GM18861 (cell line): ENCODE data around the gene OR10G7.
"Not testable (repeated sequence)": the region's sequence is repeated elsewhere in the genome, so short reads cannot be mapped to it uniquely, and the experiment has no call there.

Source experiments
- ATAC-seq: cut with Tn5 transposase; IDR thresholded peaks from one replicate; pipeline ENCODE4 v1.9.1; 2021; ENCODE audit not compliant: unreplicated experiment

OR10G7 gene

GRCh38 chr11:124043420-124043819 lies 2.3 kb upstream of the OR10G7 start:
- no peak for ATAC-seq

- no peak for ATAC-seq
Measured at GRCh38 chr11:124039557-124039956, 1.6 kb downstream of the OR10G7 start.

GRCh38 chr11:124036666-124037065 lies 4.5 kb downstream of the OR10G7 start:
- ATAC-seq = no peak

GRCh38 chr11:124026498-124026897 lies 14.6 kb downstream of the OR10G7 start, which contains the start of gene OR10G8:
Gene OR10G8 (plus strand): TSS chr11:124026798. CDS start chr11:124029623, 2,825 bp downstream.
- no peak for ATAC-seq

GRCh38 chr11:124015837-124016236 lies 25.3 kb downstream of the OR10G7 start:
- not testable (repeated sequence) for ATAC-seq

GRCh38 chr11:124012697-124013096 lies 28.4 kb downstream of the OR10G7 start, which contains the start of gene OR10G4:
Gene OR10G4 (plus strand): TSS chr11:124012997. CDS start chr11:124015575, 2,578 bp downstream.
- ATAC-seq = no peak

- no peak for ATAC-seq
Measured at GRCh38 chr11:123995119-123995518, 46.0 kb downstream of the OR10G7 start, which contains the start of gene OR10G6. Gene OR10G6 (minus strand): TSS chr11:123995161. CDS start chr11:123995161, 0 bp downstream.
